NCI-H1092 (cell line): ENCODE data around the gene SMARCAL1.

Experiments
- DNase-seq: peaks from one replicate; lab custom pipeline; 2025; lab: John Stamatoyannopoulos, UW

SMARCAL1 gene

GRCh38 chr2:216477283-216478035, 65.2 kb downstream of the SMARCAL1 start:
- DNase-seq: no peak

- DNase-seq: no peak
Measured at GRCh38 chr2:216478151-216478550, 65.9 kb downstream of the SMARCAL1 start.

- no peak for DNase-seq
Measured at GRCh38 chr2:216478791-216479190, 66.5 kb downstream of the SMARCAL1 start.

- no peak for DNase-seq
Measured at GRCh38 chr2:216480221-216480620, 67.9 kb downstream of the SMARCAL1 start.

- no peak for DNase-seq
Measured at GRCh38 chr2:216482640-216483039, 70.4 kb downstream of the SMARCAL1 start.

- no peak for DNase-seq
Measured at GRCh38 chr2:216485237-216485636, 73.0 kb downstream of the SMARCAL1 start.

- DNase-seq: no peak
Measured at GRCh38 chr2:216485745-216486144, 73.5 kb downstream of the SMARCAL1 start.

- no peak for DNase-seq
Measured at GRCh38 chr2:216486271-216486670, 74.0 kb downstream of the SMARCAL1 start.

- DNase-seq: no peak
Measured at GRCh38 chr2:216486708-216487107, 74.4 kb downstream of the SMARCAL1 start.

GRCh38 chr2:216490061-216490460, 77.8 kb downstream of the SMARCAL1 start:
- DNase-seq: no peak

- no peak for DNase-seq
Measured at GRCh38 chr2:216491793-216492596, 79.7 kb downstream of the SMARCAL1 start.

GRCh38 chr2:216492597-216493333, 80.5 kb downstream of the SMARCAL1 start:
- DNase-seq: no peak

GRCh38 chr2:216493334-216493685, 81.0 kb downstream of the SMARCAL1 start:
- no peak for DNase-seq

- DNase-seq: no peak
Measured at GRCh38 chr2:216495656-216496055, 83.4 kb downstream of the SMARCAL1 start.

- DNase-seq: no peak
Measured at GRCh38 chr2:216497382-216498069, 85.2 kb downstream of the SMARCAL1 start.

- DNase-seq: no peak
Measured at GRCh38 chr2:216498070-216498378, 85.7 kb downstream of the SMARCAL1 start.

GRCh38 chr2:216498379-216499352, 86.4 kb downstream of the SMARCAL1 start, which contains the start of gene RPL37A:
Gene RPL37A, plus strand, starts transcription at chr2:216498844. Its CDS starts 31 bp downstream, at chr2:216498875.
- peak; percentile 87 for DNase-seq

- DNase-seq: no peak
Measured at GRCh38 chr2:216499641-216500218, 87.4 kb downstream of the SMARCAL1 start.

GRCh38 chr2:216500572-216500971, 88.3 kb downstream of the SMARCAL1 start:
- no peak for DNase-seq

GRCh38 chr2:216501854-216502253, 89.6 kb downstream of the SMARCAL1 start:
- no peak for DNase-seq
